Measurements from ENCODE around the gene TASL.

TASL gene

GRCh38 chrX:30538271-30538670, 39.3 kb downstream of the TASL start:
- no peak for TF ChIP-seq GATA1 (IDR thresholded peaks at IDR 0.05; ENCODE audit: low read depth, low read length)
- TF ChIP-seq POLR2A (IDR thresholded peaks at IDR 0.05; ENCODE audit: low read length) = no peak
- no peak for DNase-seq

GRCh38 chrX:30533835-30534234, 43.7 kb downstream of the TASL start:
- TF ChIP-seq GATA1 (IDR thresholded peaks at IDR 0.05; ENCODE audit: low read depth, low read length) = no peak
- no peak for TF ChIP-seq POLR2A (IDR thresholded peaks at IDR 0.05; ENCODE audit: low read length)

DNA sequence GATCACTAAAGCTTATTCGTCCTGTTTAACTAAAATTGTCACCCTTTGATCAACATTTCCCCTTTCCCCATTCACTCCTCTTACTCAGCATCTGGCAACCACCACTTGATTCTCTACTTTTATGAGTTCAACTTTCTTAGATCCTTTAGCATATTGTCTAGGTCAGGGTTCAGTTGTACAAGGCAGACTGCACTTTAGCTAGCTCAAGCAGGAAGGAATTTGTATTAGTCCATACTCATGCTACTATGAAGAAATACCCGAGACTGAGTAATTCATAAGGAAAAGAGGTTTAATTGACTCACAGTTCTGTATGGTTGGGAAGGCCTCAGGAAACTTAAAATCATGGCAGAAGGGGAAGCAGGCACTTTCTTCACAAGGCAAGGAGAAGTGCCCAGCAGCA, 44.3 kb downstream of the TASL start:
- TF ChIP-seq POLR2A (IDR thresholded peaks at IDR 0.05; ENCODE audit: low read length) (no peak), GATA1 (IDR thresholded peaks at IDR 0.05; ENCODE audit: low read depth, low read length) (no peak)
- DNase-seq = no peak

More at GRCh38 chrX:30533835-30534234, 43.7 kb downstream of the TASL start:
- DNase-seq = no peak

- TF ChIP-seq POLR2A (IDR thresholded peaks at IDR 0.05; ENCODE audit: low read length) (no peak), GATA1 (IDR thresholded peaks at IDR 0.05; ENCODE audit: low read depth, low read length) (no peak)
- no peak for DNase-seq
Measured at GRCh38 chrX:30530606-30531005, 47.0 kb downstream of the TASL start.

DNA sequence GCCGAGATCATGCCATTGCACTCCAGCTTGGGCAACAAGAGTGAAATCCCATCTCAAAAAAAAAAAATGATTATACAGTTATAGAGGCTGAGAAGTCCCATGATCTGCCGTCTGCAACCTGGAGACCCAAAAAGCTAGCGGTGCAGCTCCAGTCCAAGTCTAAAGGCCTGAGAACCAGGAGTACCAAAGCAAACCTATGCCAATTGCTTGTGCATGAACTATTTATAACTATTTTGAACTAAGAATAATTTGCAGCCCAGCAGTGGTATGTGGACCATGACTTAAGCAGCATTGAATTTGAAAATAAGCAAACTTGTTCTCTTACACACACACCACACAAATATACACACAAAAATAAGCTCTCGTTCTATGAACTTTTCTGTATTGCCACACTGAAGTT, 51.8 kb downstream of the TASL start:
- no peak for TF ChIP-seq GATA1 (IDR thresholded peaks at IDR 0.05; ENCODE audit: low read depth, low read length)
- no peak for TF ChIP-seq POLR2A (IDR thresholded peaks at IDR 0.05; ENCODE audit: low read length)
- DNase-seq = no peak

DNA sequence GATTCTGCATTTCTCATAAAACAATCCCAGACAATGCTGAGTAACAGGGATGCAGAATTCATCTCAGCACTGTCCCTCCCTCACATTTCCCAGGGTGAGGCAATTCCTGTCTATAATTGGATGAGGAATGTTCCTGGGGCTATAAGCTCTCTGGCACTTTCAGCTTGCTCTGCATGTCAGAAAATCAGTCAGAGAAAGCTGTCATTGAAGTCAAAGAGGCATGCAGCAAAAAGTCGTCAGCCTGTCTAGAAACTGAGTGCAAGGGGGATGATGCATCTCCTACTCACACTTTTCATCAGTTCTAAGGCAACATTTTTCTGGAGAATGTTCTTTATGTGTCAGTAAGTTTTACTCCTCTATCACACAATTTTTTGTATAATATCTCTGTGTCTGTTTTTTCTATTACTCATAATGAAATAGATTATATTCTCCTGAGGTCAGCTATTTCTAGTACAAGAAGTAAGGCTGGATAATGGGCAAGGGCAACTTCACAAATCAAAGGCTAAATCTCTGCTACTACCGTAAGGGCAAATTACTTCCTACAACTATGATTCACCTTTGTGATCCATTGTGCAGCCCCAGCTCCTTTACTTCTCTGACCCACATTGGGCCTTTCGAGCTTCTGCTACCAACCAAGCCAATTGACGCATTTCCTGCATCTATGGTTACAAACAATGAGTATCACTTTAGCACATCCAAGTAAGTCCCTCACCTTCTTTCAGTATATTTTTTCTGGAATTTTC, 56.0 kb downstream of the TASL start:
- TF ChIP-seq GATA1 (IDR thresholded peaks at IDR 0.05; ENCODE audit: low read depth, low read length) (no peak), POLR2A (IDR thresholded peaks at IDR 0.05; ENCODE audit: low read length) (no peak)
- DNase-seq = no peak

DNA sequence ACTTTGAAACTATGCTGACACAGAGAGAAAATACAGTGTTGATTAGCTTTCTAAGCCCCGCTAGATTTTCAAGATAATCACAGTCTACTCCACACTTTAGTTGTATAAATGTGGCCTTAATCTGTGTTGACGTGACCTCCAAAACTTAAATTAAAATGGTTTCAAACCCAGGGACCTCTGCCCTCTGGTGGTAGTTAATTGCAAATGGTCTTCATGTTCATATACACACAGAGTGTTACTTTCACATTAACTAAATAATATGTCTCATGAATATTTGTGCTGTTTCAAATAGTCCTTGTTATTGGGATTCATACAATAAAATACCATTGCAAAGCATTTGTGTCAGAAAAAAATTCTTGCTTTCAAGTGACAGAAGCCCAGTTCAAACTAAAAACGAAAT, 64.3 kb downstream of the TASL start:
- DNase-seq = peak; percentile 1 to 3
- TF ChIP-seq GATA1 (IDR thresholded peaks at IDR 0.05; ENCODE audit: low read depth, low read length) (no peak), POLR2A (IDR thresholded peaks at IDR 0.05; ENCODE audit: low read length) (no peak)

Measured in erythroblast (primary cell).